ENCODE data around the gene WDR64.
"Not testable (repeated sequence)": the region's sequence is repeated elsewhere in the genome, so short reads cannot be mapped to it uniquely, and the experiment has no call there.

Gene WDR64

DNA sequence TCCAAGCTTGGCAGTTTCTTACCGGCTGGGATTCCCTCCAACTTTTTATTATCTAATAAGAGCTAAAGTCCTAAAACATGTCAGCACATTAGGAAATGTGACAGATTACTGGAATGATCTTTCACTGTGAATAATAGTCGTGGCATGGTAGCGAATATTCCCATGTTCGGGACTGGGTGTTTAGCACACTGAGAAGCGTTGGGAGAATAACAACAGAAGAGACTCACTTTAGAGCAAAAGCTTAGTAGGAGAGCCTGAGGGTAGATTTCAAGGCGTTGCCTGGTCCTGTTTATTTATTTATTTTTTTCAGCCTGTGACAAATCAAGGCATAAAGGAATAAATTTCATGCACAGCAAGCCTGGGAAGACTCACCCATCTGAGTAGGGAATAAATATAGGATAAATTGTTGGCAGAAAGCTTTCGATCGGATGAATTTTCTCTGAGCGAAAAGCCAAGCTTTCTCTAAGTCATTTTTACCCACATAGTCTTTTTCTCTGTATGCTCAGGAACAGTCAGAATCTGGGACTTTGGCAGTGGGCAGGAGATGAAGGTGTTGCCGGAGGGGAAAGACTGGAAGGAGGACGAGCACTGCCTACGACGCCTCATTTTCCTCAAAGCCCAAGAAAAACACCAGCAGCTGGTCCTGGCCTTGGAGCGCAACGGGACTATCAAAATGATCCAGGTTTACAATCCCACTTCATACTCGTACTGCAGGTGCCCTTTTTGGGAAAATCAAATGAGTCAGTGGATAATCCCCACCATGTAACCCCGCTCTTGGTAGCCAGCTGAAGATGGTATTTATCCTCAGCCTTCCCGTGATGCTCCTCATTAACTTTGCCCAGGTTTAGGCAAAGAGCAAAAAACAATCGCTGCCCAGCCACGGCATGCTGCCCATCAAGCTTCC lies 97.2 kb downstream of the WDR64 start:
- DNase-seq, result no peak

DNA sequence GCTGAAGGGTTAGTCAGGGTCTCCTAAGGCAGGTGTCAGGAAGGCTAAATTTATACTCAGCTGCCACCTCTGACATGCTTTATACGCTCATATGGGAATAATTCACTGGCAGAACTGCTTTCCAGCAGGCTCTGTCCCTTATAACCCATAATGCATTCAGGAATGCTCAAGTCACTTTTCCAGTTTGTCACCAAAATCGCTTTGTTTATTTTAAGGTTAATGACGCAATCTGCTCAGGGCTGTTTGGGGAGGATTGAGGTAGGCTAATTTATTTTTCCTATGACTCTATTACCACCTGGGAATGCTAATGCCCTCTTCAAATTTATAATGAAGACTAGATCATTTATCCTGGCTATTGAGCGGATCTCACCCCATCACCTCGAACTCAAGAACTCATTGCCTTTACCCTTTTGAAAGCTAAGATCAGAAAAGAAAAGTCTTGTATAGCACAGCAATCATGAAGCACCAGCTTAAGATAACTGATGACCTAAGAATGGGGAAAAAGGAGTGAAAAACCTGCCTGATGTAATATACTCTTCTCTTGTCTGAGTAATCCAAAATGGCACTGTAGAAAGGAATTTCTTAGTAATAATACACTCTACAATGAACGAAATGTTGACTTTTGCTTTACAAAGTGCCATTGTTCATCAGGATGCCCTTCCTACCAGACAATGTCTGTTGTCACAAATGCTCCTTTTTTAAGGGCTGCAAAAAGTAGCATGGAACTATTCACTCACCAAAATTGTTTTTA lies 98.0 kb downstream of the WDR64 start:
- DNase-seq, result no peak

DNA sequence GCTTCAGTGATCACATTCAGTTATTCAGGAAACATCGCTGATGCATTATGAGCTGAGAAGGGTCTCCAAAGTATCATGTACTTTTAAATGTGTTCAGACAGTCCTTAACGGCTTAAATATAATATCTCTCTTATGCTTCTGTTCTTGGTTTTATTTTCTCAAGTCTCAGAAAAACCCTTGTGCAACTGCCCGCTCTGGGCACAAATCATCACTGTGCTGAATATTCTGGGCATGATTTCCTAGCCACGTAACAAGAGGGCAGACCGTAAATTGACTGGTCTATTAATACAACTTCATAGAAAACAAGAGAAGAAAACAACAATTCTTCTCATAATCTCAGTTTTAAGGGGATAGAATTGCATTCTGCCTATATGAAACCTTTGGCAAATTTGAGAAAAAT lies 99.4 kb downstream of the WDR64 start:
- DNase-seq, result no peak

DNA sequence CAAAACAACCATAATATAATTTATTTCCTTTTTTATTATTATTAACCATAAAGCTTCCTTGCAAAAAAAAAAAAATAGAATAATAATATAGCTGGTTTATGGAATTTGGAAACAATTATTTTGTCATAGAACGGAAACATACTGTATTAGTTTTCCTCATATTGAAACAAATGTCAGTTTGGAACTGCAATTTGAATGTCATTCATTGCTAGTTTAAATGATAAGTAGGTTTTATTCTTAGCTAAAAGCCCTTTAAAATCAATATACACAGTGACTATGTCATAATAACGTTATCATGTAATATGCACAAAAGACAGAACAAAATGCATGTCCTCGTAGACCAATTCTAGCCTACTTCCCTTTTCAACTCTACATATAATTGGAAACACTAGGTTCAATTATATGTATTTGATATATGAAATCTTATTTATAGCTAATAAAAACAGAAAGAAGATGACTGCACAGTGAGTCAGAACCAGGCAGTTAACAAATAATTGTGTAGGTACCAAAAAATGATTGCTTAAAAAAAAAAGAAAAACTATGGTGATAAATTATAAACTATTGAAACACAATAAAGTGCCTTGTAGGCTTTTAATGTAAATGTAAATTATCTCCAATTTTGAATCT lies 110.7 kb downstream of the WDR64 start:
- no peak for DNase-seq

DNA sequence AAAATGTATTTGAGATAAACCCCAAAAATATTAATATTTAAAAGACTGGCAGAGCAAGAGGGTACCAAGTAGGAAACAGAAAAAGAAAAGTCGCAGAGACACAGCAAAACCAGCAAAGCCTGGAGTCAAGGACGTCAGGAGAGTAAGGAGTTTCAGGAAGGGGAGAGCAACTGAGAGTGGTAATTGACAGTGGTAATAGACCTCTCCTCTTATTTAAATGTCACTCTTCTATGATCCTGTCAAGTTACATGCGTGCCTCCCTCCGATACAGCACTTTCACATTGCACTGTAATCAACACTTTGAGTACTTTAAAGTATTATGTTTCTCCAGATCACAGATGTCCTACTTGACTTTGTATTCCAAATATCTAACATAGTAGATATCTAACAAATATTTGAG lies 113.3 kb downstream of the WDR64 start:
- no peak for DNase-seq

DNA sequence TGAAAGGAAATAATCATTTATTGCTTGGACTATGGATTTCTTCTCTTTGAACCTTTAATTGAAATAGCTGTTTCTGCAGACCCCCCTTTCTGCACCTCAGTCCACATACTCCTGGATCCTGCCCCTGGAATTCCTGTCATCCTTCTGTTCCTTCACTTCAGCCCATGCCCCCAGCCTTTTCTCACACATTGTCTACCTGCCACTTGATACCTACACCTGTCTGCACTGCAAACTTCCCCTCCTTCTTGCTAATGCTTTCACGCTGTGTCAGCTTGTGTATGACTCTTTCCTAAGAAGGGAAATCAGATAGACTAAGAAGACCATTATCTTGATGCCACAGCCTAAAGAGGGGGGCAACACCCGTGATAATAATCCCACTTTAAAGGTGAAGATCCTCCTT lies 115.7 kb downstream of the WDR64 start:
- DNase-seq, result no peak

DNA sequence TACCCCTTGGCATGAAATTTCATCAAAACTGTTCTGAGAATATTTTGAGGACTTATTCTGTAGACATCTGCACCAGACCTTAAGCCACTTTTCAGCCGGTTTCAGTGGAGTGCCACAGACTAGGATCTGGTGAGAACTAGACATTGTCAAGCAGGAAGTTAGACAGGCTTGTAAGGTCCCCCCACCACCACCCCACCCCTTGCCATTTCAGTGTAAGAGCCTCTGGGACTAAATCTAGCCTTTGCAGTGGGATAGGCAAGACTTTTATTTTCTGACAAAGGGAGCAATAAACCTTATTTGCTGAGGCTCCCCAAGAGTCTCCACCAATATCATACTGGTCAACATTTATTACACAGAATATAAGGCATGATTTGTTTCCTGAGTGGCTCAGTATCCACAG lies 118.0 kb downstream of the WDR64 start:
- no peak for DNase-seq

DNA sequence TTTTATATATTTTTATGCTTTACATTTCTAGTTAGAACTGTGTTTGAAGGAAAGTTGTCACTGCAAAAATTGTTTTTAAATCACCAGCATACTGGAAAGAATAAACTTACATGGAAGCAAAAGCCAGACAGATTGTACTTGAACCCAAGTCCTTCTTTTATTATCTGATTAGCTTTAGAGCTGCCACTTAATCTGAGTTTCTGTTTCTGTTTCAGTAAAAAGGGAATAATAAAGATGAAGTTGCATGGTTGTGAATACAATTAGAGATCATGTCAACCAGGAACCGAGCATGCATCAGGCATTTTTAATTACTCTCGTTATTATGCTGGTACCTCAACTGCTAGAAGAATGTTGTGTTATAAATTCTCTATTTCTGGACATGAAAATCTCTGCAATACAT lies 119.0 kb downstream of the WDR64 start:
- no peak for DNase-seq

DNA sequence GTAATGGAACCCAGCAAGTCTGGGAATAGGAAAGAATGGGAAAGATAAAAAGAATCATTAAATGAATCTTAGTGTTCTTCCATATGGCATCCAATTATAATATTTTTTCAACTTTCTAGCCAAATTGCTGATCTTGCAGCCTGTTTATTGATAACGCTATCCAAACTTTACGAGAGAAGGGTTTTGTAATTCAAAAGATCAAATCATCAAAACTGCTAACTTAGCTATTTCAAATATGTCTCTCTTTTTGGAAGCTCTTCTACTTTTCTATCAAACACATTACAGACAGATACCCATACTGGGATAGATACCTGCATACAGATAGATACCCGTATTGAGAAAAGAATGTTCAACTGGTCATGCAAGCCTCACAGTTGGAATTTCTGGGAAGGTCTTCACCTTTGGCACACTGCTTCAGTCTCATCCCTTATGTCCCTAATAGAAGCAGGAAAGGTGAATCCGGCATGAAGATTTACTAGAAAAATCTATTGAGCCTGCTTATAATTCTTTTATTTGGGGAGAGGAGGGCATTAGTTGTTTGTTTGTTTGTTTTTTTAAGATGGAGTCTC lies 120.9 kb downstream of the WDR64 start:
- no peak for DNase-seq

DNA sequence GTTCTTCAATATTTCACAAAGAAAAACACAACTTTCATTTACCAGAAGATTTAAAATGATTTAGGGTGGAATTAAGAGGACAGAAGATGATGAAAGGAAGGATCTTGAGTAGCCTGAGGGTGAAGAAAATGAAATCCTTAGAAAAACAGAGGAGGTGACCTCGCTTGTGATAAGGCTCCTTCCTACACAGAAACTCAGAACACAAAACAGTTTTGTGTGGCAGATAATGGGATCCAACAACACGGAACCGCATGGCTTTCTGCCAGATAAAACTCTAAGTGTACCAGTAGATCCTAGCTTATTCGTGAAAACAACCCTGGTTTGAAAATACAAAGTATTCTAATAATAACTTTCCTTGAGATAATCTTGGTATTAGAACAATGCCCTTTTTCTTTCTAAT lies 121.9 kb downstream of the WDR64 start:
- DNase-seq, result no peak

DNA sequence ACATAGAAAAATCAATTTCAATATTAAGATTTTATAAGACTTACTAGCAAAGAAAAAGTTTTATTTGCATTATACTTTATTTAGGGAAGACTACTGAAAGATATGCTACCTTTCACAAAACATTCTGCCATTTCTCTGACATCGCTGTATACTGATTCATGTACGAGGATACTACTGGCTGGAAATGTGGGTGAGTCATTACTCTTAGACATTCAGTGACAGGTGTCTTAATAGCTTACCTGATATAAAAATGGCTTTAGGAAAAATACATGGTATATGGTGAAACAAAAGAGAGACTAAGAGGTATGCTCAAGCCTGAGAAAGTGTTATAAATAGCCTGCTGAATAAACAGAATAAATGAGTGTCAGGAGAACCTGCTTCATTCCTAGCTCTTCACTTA lies 122.9 kb downstream of the WDR64 start:
- no peak for DNase-seq

DNA sequence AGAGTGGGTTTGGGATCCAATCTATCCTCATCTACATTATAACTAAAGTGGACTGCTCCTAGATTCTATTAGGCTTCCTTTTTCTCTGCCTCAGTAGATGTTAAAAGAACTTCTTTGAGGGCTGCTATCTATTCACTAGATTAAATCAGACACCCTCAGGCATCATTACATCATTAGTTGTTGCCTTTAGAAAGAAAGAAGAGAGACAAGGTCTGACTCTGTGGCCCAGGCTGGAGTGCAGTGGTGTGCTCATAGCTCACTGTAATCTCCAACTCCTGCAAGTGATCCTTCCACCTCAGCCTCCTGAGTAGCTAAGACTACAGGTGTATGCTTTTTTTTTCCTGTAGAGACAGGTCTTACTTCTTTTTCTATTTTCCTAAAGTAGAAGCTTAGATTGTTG lies 124.8 kb downstream of the WDR64 start:
- DNase-seq, result no peak

DNA sequence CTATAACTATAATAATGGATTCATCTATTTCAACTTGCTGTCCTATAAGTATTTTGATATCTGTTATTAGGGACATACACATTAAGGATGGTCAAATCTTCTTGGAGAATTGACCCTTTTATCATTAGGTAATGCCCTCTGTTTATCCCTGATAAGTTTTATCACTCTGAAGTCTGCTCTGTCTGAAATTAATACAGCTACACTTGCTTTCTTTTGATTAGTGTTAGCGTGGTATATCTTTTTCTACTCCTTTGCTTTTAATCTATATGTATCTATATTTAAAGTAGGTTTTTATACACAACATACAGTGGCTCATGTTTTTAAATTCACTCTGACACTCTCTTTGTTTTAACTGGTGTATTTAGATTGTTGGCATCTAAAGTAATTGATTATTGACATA lies 126.0 kb downstream of the WDR64 start:
- no peak for DNase-seq

DNA sequence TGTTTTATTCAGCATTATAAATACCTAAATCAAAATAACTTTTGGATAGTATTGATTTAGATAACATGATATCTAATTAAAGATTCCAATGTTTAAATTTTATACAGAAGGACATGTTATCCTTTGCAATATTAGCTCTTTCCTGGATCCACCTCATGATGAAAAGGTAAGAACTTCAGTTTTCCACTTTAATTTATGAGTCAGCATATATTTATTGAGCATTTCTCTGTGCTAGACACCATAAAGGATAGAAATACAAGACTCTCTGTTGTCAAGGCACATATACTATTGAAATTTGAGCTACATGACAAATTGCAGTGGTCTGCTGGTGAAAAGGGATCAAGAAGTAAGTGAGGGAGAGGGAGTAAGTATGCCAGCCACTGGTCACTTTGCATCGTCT lies 127.8 kb downstream of the WDR64 start:
- DNase-seq, result no peak

DNA sequence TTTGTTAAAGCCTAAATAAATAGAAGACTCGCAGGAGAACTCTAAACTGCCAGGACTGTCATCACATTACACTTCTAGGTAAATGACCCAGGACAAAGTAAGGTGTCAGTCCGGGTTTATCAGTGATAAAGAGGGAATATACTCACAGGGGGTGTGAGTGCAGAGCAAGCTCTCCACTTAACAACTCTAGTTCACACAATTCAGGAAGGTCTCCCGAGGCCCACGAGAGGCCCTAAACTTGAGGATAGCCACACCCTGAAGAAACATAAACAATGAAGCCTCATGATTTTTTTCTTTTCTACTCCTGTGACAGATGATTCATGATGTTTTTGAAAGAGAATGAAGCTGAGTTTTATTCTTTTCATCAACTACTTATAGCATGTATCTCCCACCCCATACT lies 130.3 kb downstream of the WDR64 start:
- no peak for DNase-seq

DNA sequence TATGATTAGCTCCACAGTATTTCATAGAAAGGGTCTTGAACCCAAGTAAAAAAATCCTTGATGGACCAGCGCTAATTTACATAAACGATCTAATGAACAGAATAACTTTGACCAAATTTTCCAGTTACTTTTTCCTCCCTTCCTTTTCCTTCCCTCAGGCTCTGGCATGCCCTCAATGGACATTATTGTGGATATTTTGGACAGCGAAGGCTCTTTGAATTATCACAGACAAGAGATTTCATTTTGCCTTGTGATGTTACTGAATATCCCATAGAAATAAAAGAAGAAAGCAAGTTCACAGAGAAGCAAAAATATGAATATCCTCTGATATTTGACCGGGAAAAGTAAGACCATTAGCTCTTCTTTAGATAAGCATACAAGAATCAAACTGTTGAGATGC lies 135.6 kb downstream of the WDR64 start:
- DNase-seq, result no peak

DNA sequence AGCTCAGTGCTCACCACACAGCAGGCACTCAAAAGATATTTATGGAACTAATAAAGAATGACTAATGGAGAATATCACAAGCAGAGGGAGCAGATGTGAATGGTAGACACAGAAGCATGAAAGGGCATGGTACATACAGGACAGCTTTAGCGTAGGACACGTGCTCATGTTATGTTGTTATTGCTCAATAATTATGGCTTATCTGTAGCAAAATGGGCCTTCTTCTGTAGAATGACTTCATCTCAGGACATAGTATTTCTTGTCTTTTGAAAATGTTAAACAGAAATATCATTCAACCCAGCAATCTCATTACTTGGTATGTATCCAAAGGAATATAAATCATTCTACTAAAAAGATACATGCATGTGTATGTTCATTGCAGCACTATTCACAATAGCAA lies 137.0 kb downstream of the WDR64 start:
- no peak for DNase-seq

DNA sequence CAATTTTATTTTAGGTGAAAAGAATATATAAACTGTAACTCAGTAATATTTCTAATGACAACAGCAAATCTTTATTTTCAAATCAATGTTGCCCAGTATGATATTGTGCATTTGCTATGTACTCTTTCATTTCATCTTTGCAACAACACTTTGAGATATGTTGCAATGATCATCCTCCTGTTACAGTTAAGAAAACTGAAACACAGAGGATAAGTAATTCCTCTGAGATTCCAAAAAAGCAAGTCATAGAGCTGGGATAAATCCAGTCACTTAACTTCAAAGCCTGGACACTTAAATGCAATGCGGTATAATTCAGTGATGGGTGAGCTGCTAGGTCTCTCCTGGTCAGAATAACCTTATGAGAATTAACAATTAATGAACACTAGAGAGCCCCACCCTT lies 147.3 kb downstream of the WDR64 start:
- DNase-seq, result no peak

DNA sequence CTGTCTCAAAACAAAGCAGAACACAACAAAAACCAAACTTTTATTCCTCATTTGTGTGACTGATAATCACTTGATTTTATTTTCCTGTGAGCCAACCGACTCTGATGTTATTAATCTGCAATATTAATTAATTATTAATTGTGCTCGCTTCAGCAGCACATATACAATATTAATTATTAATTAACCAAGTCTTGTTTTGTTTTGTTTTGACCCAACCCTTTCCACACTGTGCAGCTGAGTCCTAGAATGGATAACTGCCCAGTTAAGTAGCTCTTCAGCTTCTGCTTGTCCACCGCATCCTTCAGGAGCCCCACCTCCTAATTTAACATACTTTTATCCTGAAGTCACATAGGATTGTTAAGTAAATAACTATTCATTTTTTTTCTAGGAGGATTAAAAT lies 148.6 kb downstream of the WDR64 start:
- DNase-seq, result no peak

DNA sequence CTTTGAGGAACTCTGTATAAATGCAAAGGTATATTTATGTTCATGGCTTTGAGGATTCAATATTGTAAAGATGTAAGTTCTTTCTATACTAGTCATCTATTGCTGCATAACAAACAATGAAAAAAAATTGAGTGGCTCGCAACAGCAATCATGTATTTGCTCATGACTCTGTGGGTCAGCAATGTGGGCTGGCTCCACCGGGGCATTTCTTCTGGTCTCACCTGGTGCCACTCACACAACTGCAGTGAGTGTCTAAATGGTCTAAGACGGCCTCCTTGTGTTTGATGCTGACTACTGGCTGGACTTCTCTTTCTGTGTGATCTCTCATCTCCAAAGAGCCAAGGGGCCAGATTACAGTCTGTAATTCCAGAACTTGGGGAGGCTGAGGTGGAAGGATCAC lies 150.8 kb downstream of the WDR64 start:
- DNase-seq, result no peak

DNA sequence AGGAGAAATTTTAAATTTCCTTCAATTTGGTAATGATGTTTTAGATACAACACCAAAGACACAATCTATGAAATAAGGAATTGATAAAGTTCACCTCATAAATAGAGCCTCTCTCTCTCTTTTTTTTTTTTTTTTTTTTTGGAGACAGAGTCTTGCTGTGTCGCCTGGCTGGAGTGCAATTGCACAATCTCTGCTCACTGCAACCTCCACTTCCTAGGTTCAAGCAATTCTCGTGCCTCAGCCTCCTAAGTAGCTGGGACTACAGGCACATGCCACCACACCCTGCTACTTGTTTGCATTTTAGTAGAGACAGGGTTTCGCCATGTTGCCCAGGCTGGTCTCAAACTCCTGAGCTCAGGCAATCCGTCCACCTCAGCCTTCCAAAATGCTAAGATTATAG lies 152.6 kb downstream of the WDR64 start:
- DNase-seq, result not testable (repeated sequence)

DNA sequence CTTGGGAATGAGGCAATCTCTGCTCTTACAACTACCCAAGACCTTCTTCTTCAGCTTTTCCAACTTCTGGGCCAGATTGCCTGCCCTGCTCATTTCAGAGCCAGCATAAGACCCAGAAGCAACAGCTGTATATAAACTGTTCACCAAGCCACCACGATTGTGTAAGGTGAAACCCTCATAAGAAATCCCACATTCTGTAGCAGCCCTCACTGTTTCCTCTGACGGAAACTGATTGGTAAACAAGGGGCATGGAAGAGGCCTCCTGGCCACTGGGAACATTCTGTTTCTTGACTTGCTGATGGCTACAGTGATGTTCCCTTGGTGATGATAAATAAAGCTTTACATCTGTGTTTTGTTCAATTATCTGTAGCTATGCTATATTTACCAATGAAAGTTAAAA lies 156.2 kb downstream of the WDR64 start:
- DNase-seq, result no peak

DNA sequence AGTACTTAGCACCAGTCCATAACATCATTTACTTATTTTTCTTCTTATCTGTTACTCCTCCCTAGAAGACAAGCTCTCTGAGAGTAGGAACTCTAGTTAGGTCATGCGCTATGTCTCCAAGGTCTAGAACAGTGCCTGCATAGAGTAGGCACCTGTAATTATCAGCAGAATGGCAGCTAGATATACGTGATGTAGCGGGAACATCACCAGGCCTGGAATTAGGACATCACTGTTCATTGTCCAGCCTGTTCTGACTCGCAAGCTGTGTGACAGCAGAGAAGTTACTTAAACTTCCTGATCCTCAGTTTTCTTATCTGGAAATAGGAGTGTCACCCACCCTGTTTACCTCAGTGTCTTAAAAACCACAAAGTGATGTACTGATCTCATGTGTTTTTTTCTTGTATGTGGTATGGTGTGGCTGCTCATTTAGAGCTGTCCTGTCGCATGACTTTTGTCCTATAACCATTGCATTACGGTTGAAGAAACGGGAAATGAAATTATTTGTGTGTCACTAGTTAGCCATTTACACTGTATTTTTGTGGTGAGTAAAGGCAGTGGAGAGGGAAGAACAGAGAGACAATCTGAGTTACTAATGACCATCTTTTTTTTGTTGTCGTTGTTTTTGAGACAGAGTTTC lies 158.8 kb downstream of the WDR64 start:
- no peak for DNase-seq

Data from NCI-H1694 (cell line).